Measurements from ENCODE around the gene PILRA. TPM values are rescaled to one million over a fixed set of nuclear protein-coding genes. Genes with fewer than 3 reads are reported as not detected.

PILRA gene
- total and polyA plus RNA-seq, 12 donors: 3.2 to 18.9 (median 12.0) TPM

- TF ChIP-seq CTCF (IDR thresholded peaks at IDR 0.05): no peak
- TF ChIP-seq POLR2A (IDR thresholded peaks at IDR 0.05): no peak
- WGBS, 4 donors: 67 to 84% (median 69%) methylated on average over 1 of the region's 1 CpG
- H3K9me3 ChIP-seq (replicated peaks in 1 of 3): no peaks in the 10 kb centered on the region
- no peak for DNase-seq
- intact Hi-C loops (cut with DNase I): loop anchor here in 1 of 2 donors (10.0 kb wide), 1 partner anchor 65 kb away; the partner anchor contains the start of gene PILRB
- no peak overlapping the region for H3K4me3 ChIP-seq
- no peaks in the 10 kb centered on the region for H3K4me1 ChIP-seq (replicated peaks in 1 of 2)
- H3K27ac ChIP-seq: no peak overlapping the region
- H3K27me3 ChIP-seq: no peaks in the 10 kb centered on the region
- H3K36me3 ChIP-seq (replicated peaks in 1 of 2): no peaks in the 10 kb centered on the region
Measured at GRCh38 chr7:100419660-100420226, 46.5 kb downstream of the PILRA start.

GRCh38 chr7:100423315-100423714, 50.0 kb downstream of the PILRA start:
- intact Hi-C loops (cut with DNase I): no loop called here
- 74 to 87% (median 85%) methylated on average over 6 of the region's 6 CpGs for WGBS, 4 donors
- no peaks in the 10 kb centered on the region for H3K9me3 ChIP-seq (replicated peaks in 1 of 3)
- TF ChIP-seq POLR2A (IDR thresholded peaks at IDR 0.05) (no peak), CTCF (IDR thresholded peaks at IDR 0.05) (no peak)
- H3K4me1 ChIP-seq (replicated peaks in 1 of 2): peaks cover 5% of the 10 kb centered on the region in 2 donors
- no peak overlapping the region for H3K27ac ChIP-seq
- H3K27me3 ChIP-seq: no peaks in the 10 kb centered on the region
- DNase-seq: no peak
- H3K36me3 ChIP-seq (replicated peaks in 1 of 2): no peaks in the 10 kb centered on the region
- H3K4me3 ChIP-seq: no peak overlapping the region

- H3K36me3 ChIP-seq (replicated peaks in 1 of 2): no peaks in the 10 kb centered on the region
- H3K4me1 ChIP-seq (replicated peaks in 1 of 2): peaks cover 5% of the 10 kb centered on the region in 2 donors
- DNase-seq: no peak
- WGBS, 4 donors: 30 to 87% (median 74%) methylated on average over 1 of the region's 1 CpG
- no peaks in the 10 kb centered on the region for H3K27me3 ChIP-seq
- intact Hi-C loops (cut with DNase I): no loop called here
- no peaks in the 10 kb centered on the region for H3K9me3 ChIP-seq (replicated peaks in 1 of 3)
- H3K4me3 ChIP-seq: no peak overlapping the region
- TF ChIP-seq CTCF (IDR thresholded peaks at IDR 0.05) (no peak), POLR2A (IDR thresholded peaks at IDR 0.05) (no peak)
- H3K27ac ChIP-seq: no peak overlapping the region
Measured at GRCh38 chr7:100425347-100425746, 52.1 kb downstream of the PILRA start.

GRCh38 chr7:100426516-100426915, 53.2 kb downstream of the PILRA start:
- intact Hi-C loops (cut with DNase I): no loop called here
- Histone ChIP-seq H3K4me1 (replicated peaks in 1 of 2) (peaks cover 16 to 17% of the 10 kb centered on the region in 2 donors), H3K9me3 (replicated peaks in 1 of 3) (no peaks in the 10 kb centered on the region), H3K27me3 (no peaks in the 10 kb centered on the region), H3K36me3 (replicated peaks in 1 of 2) (no peaks in the 10 kb centered on the region), H3K27ac (no peak overlapping the region), H3K4me3 (no peak overlapping the region)
- no peak for TF ChIP-seq POLR2A (IDR thresholded peaks at IDR 0.05)
- no peak for TF ChIP-seq CTCF (IDR thresholded peaks at IDR 0.05)
- no peak for DNase-seq

Data from adrenal gland (tissue), 12 donors.